ENCODE measurements around the gene CDKN1A.
A peak's percentile ranks its signal among the peaks of the same experiment; 100 is the strongest.

CDKN1A gene

DNA sequence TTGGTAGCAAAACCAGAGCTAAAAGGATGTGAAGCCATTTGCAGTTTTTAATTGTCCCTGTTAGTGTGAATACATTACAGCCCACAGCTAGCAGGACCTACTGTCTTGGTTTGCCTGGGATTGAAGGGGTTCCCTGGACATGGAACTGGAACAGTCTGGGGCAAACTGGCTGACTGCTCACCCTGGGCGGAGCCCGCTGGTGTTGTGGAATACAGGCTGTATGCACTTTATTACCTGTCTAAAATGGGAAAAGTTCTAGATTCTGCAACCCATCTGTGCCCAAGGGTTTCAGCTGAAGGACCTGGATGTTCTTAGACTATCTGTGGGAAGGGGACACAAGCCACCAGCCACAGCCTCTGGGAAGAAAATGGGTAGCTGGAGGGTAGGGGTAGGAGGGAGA is 12.2 kb upstream of the CDKN1A start:
- H2AFZ ChIP-seq (ENCODE audit: low read depth, low read length): no peak overlapping the region
- no peak overlapping the region for H3K4me2 ChIP-seq (ENCODE audit: low read length)
- H3K27ac ChIP-seq (ENCODE audit: low read length): no peak overlapping the region
- H3K4me1 ChIP-seq (ENCODE audit: low read length): peaks cover 46% of the 10 kb centered on the region
- no peaks in the 10 kb centered on the region for H4K20me1 ChIP-seq (ENCODE audit: insufficient read depth, low read length)
- 0 out of 2 replicates have a peak, but pooled peaks cover 5% of the 10 kb centered on the region for H3K27me3 ChIP-seq (ENCODE audit: low read depth, low read length)
- no peak overlapping the region for H3K9ac ChIP-seq (ENCODE audit: low read length)
- no peak overlapping the region for H3K4me3 ChIP-seq (ENCODE audit: low read length)
- no peaks in the 10 kb centered on the region for H3K79me2 ChIP-seq (ENCODE audit: low read length)
- no peaks in the 10 kb centered on the region for H3K36me3 ChIP-seq (replicated peaks; ENCODE audit: low read depth, low read length)
- no peak for TF ChIP-seq EZH2phosphoT487 (IDR thresholded peaks at IDR 0.05; ENCODE audit: low read depth)
- no peak for TF ChIP-seq CTCF (IDR thresholded peaks at IDR 0.05; ENCODE audit: low read depth, low read length)
- H3K9me3 ChIP-seq (ENCODE audit: insufficient read depth, low read length): no peaks in the 10 kb centered on the region

DNA sequence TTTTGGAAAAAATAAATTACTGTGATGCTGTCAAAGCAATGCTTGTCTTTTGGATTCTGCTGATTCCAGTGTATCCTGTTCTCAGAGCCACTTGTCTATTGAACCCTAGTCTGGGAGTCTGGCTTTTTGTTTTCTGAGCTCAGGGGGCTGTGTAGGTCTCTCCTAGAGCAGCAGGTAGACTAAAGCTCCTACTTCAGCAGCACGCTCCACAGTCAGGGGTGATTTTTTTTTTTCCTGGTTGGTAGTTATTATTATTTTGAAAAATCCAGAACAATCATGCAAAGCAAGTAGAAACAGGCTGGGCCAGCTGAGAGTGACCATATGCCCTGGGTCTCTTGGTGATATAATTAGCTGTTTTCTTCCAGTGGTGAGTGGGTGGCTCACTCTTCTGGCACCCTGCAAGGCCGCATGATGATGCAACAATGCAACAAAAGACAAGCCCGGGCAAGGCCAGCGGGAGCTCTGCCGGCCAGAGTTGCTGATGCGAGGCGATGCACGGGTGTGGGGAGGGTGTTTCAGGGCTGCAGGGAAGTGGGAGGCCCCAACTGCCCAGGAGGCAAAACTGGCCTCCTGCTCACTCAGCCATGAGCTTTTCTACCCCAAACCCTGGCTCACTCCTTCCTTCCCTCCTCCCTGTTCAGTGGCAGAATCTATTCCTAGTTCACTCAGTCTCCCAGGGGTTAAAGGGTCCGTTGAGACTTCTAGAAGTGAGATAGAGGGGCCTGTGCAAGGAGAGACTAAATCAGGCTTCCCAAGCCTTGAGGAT is 11.5 kb upstream of the CDKN1A start:
- Histone ChIP-seq H3K9ac (ENCODE audit: low read length) (peak overlapping the region; percentile 31), H3K79me2 (ENCODE audit: low read length) (no peaks in the 10 kb centered on the region), H2AFZ (ENCODE audit: low read depth, low read length) (peak overlapping the region; percentile 73), H3K4me3 (ENCODE audit: low read length) (peak overlapping the region; percentile 27; the same call in 1 of the 2 replicates), H4K20me1 (ENCODE audit: insufficient read depth, low read length) (no peaks in the 10 kb centered on the region), H3K36me3 (replicated peaks; ENCODE audit: low read depth, low read length) (no peaks in the 10 kb centered on the region), H3K4me2 (ENCODE audit: low read length) (peak overlapping the region; percentile 55), H3K27me3 (ENCODE audit: low read depth, low read length) (0 out of 2 replicates have a peak, but pooled peaks cover 5% of the 10 kb centered on the region), H3K9me3 (ENCODE audit: insufficient read depth, low read length) (no peaks in the 10 kb centered on the region), H3K27ac (ENCODE audit: low read length) (peak overlapping the region; percentile 25), H3K4me1 (ENCODE audit: low read length) (peaks cover 43% of the 10 kb centered on the region)
- TF ChIP-seq CTCF (IDR thresholded peaks at IDR 0.05; ENCODE audit: low read depth, low read length) (no peak), EZH2phosphoT487 (IDR thresholded peaks at IDR 0.05; ENCODE audit: low read depth) (no peak)

GRCh38 chr6:36668591-36668990 is 9.9 kb upstream of the CDKN1A start:
- H3K36me3 ChIP-seq (replicated peaks; ENCODE audit: low read depth, low read length): no peaks in the 10 kb centered on the region
- no peaks in the 10 kb centered on the region for H3K9me3 ChIP-seq (ENCODE audit: insufficient read depth, low read length)
- H3K27ac ChIP-seq (ENCODE audit: low read length): no peak overlapping the region
- no peak overlapping the region for H3K9ac ChIP-seq (ENCODE audit: low read length)
- no peak overlapping the region for H3K4me3 ChIP-seq (ENCODE audit: low read length)
- TF ChIP-seq CTCF (IDR thresholded peaks at IDR 0.05; ENCODE audit: low read depth, low read length): no peak
- no peak for TF ChIP-seq EZH2phosphoT487 (IDR thresholded peaks at IDR 0.05; ENCODE audit: low read depth)
- H3K4me2 ChIP-seq (ENCODE audit: low read length): no peak overlapping the region
- no peaks in the 10 kb centered on the region for H4K20me1 ChIP-seq (ENCODE audit: insufficient read depth, low read length)
- H3K4me1 ChIP-seq (ENCODE audit: low read length): peaks cover 29% of the 10 kb centered on the region
- H3K79me2 ChIP-seq (ENCODE audit: low read length): no peaks in the 10 kb centered on the region
- H2AFZ ChIP-seq (ENCODE audit: low read depth, low read length): no peak overlapping the region
- no peaks in the 10 kb centered on the region for H3K27me3 ChIP-seq (ENCODE audit: low read depth, low read length)

DNA sequence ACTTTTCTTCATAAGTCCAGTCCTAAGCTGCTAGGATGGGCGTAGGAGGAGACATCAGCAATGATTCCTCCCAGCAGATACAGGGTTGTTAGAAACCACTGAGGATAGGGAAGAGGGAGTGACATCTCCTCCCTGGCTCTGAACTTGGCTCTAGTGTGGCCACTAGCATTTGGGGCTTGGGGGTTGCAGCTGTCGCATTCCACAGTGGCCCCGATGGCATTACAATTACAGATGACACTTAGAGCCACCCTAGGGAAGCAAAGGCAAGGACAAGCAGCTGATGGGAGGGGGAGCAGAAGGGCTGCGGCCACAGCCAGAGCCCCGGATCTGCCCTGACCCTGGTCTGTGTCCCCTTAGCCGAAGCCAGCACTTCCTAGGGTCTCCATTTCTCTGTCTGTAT is 9.5 kb upstream of the CDKN1A start:
- H3K27me3 ChIP-seq (ENCODE audit: low read depth, low read length): no peaks in the 10 kb centered on the region
- H3K4me2 ChIP-seq (ENCODE audit: low read length): no peak overlapping the region
- TF ChIP-seq CTCF (IDR thresholded peaks at IDR 0.05; ENCODE audit: low read depth, low read length) (no peak), EZH2phosphoT487 (IDR thresholded peaks at IDR 0.05; ENCODE audit: low read depth) (no peak)
- H4K20me1 ChIP-seq (ENCODE audit: insufficient read depth, low read length): no peaks in the 10 kb centered on the region
- no peak overlapping the region for H3K9ac ChIP-seq (ENCODE audit: low read length)
- H3K27ac ChIP-seq (ENCODE audit: low read length): no peak overlapping the region
- H3K4me1 ChIP-seq (ENCODE audit: low read length): peaks cover 25% of the 10 kb centered on the region
- H3K4me3 ChIP-seq (ENCODE audit: low read length): no peak overlapping the region
- H3K36me3 ChIP-seq (replicated peaks; ENCODE audit: low read depth, low read length): no peaks in the 10 kb centered on the region
- no peaks in the 10 kb centered on the region for H3K9me3 ChIP-seq (ENCODE audit: insufficient read depth, low read length)
- H3K79me2 ChIP-seq (ENCODE audit: low read length): no peaks in the 10 kb centered on the region
- no peak overlapping the region for H2AFZ ChIP-seq (ENCODE audit: low read depth, low read length)

Data from OCI-LY3 (cell line).